GM21576 (cell line): ENCODE measurements around the gene SFMBT2.
"Not testable (repeated sequence)": the region's sequence is repeated elsewhere in the genome, so short reads cannot be mapped to it uniquely, and the experiment has no call there.

Experiments used
- ATAC-seq: cut with Tn5 transposase; IDR thresholded peaks from one replicate; pipeline ENCODE4 v1.9.1; 2021; ENCODE audit warnings: mild to moderate bottlenecking, moderate library complexity; ENCODE audit not compliant: unreplicated experiment

Gene SFMBT2

GRCh38 chr10:7239312-7239985, 171.4 kb downstream of the SFMBT2 start:
- peak; percentile 68 for ATAC-seq

- ATAC-seq = no peak
Observed at GRCh38 chr10:7235376-7235775, 175.5 kb downstream of the SFMBT2 start.

- no peak for ATAC-seq
Observed at GRCh38 chr10:7234109-7234508, 176.7 kb downstream of the SFMBT2 start.

GRCh38 chr10:7233259-7233991, 177.4 kb downstream of the SFMBT2 start:
- ATAC-seq = no peak

- ATAC-seq = no peak
Observed at GRCh38 chr10:7231509-7232414, 179.1 kb downstream of the SFMBT2 start.

- no peak for ATAC-seq
Observed at GRCh38 chr10:7230951-7231350, 179.9 kb downstream of the SFMBT2 start.

GRCh38 chr10:7230036-7230435, 180.8 kb downstream of the SFMBT2 start:
- ATAC-seq = no peak

- ATAC-seq = no peak
Observed at GRCh38 chr10:7225133-7225532, 185.7 kb downstream of the SFMBT2 start.

GRCh38 chr10:7218968-7219367, 191.9 kb downstream of the SFMBT2 start:
- no peak for ATAC-seq

- ATAC-seq = not testable (repeated sequence)
Observed at GRCh38 chr10:7212696-7213095, 198.1 kb downstream of the SFMBT2 start.

- no peak for ATAC-seq
Observed at GRCh38 chr10:7211857-7212577, 198.8 kb downstream of the SFMBT2 start.

- ATAC-seq = no peak
Observed at GRCh38 chr10:7210516-7210915, 200.3 kb downstream of the SFMBT2 start.

GRCh38 chr10:7209458-7209857, 201.4 kb downstream of the SFMBT2 start:
- no peak for ATAC-seq

- no peak for ATAC-seq
Observed at GRCh38 chr10:7206412-7207100, 204.3 kb downstream of the SFMBT2 start.

GRCh38 chr10:7205656-7206055, 205.2 kb downstream of the SFMBT2 start:
- no peak for ATAC-seq

- ATAC-seq = no peak
Observed at GRCh38 chr10:7202793-7203355, 208.0 kb downstream of the SFMBT2 start.

GRCh38 chr10:7199152-7199760, 211.6 kb downstream of the SFMBT2 start:
- no peak for ATAC-seq

GRCh38 chr10:7196284-7196683, 214.6 kb downstream of the SFMBT2 start:
- ATAC-seq = no peak

- ATAC-seq = no peak
Observed at GRCh38 chr10:7195118-7195517, 215.7 kb downstream of the SFMBT2 start.
